Smooth muscle cell (in vitro differentiated cells): ENCODE results near the gene RGS5. TPM values are rescaled to one million over a fixed set of nuclear protein-coding genes. Genes with fewer than 3 reads are reported as not detected.

Source experiments
- DNase-seq: peaks from one replicate; lab custom pipeline; 2025; ENCODE audit not compliant: unreplicated experiment; lab: John Stamatoyannopoulos, UW
- H2AFZ ChIP-seq: fragments of 200-600 bp; sonication (generic); 2 replicates; pipeline ENCODE4 v1.6.0; 2016; ENCODE audit warnings: antibody characterized with exemption, low read depth, mild to moderate bottlenecking
- H3F3A ChIP-seq: fragments of 200-600 bp; sonication (generic); 2 replicates; pipeline ENCODE4 v1.6.0; 2017; ENCODE audit warnings: antibody characterized with exemption, low read depth
- H3K27ac ChIP-seq: fragments of 200-600 bp; sonication (generic); 2 replicates; pipeline ENCODE4 v1.5.1; 2016; ENCODE audit warnings: low read depth, mild to moderate bottlenecking
- H3K27me3 ChIP-seq: fragments of 200-600 bp; sonication (generic); 2 replicates; pipeline ENCODE4 v1.6.1; 2016; ENCODE audit warnings: low read depth, mild to moderate bottlenecking
- H3K36me3 ChIP-seq: fragments of 200-600 bp; sonication (generic); 2 replicates; pipeline ENCODE4 v1.5.1; 2016; ENCODE audit warnings: low read depth
- H3K4me1 ChIP-seq: fragments of 200-600 bp; sonication (generic); 2 replicates; pipeline ENCODE4 v1.5.1; 2016; ENCODE audit warnings: low read depth
- H3K4me2 ChIP-seq: fragments of 200-600 bp; sonication (generic); 2 replicates; pipeline ENCODE4 v1.6.0; 2016; ENCODE audit warnings: mild to moderate bottlenecking
- H3K4me3 ChIP-seq: fragments of 200-600 bp; sonication (generic); 2 replicates; pipeline ENCODE4 v1.5.1; 2016; ENCODE audit warnings: mild to moderate bottlenecking
- H3K79me2 ChIP-seq: fragments of 200-600 bp; sonication (generic); 2 replicates; pipeline ENCODE4 v1.6.0; 2016; ENCODE audit warnings: low read depth, mild to moderate bottlenecking
- H3K9ac ChIP-seq: fragments of 200-600 bp; sonication (generic); 2 replicates; pipeline ENCODE4 v1.6.0; 2016; ENCODE audit warnings: low read depth
- H3K9me3 ChIP-seq: fragments of 200-600 bp; sonication (generic); replicated peaks from 2 replicates; pipeline ENCODE4 v1.5.1; 2016; ENCODE audit warnings: low read depth
- H4K20me1 ChIP-seq: fragments of 200-600 bp; sonication (generic); 2 replicates; pipeline ENCODE4 v1.6.0; 2016; ENCODE audit warnings: low read depth
- CTCF ChIP-seq: fragments of 200-600 bp; sonication (generic); IDR thresholded peaks from 2 replicates; pipeline ENCODE4 v1.5.1; 2017; ENCODE audit warnings: borderline replicate concordance, mild to moderate bottlenecking, antibody characterized with exemption; ENCODE audit not compliant: insufficient read depth, poor library complexity, severe bottlenecking
- WGBS: methylation state at CpG from one replicate; pipeline ENCODE4 v1.1.7; 2016; ENCODE audit warnings: low lambda C conversion rate; 5-methylcytosine and 5-hydroxymethylcytosine counted together
- polyA plus RNA-seq: library from polyadenylated mRNA; unstranded; fragments of >200 nt; fragmentation: Nextera tagmentation; extraction: Ambion mirVana; gene quantifications from 2 replicates; pipeline ENCODE4 v1.2.1, GENCODE V29; 2016
- total RNA-seq: library from RNA; depleted of rRNA; stranded (reverse); fragments of >200 nt; gene quantifications from 2 replicates; pipeline ENCODE4 v1.2.3, GENCODE V29; 2014

Gene RGS5
- total and polyA plus RNA-seq, 2 experiments from 2014 or later, result 1.9 to 49.1 TPM

GRCh38 chr1:163211667-163212066 is 9.0 kb upstream of the RGS5 start:
- H3K4me2 ChIP-seq, result no peak overlapping the region

GRCh38 chr1:163205513-163205912 is 2.8 kb upstream of the RGS5 start:
- Histone ChIP-seq H3K27me3 (no peaks in the 10 kb centered on the region), H3K4me1 (peaks cover 14% of the 10 kb centered on the region), H3F3A (peaks cover 5% of the 10 kb centered on the region), H4K20me1 (no peaks in the 10 kb centered on the region), H3K36me3 (no peaks in the 10 kb centered on the region), H3K79me2 (no peaks in the 10 kb centered on the region), H3K4me2 (no peak overlapping the region), H3K27ac (no peak overlapping the region), H3K4me3 (no peak overlapping the region), H2AFZ (no peak overlapping the region), H3K9ac (no peak overlapping the region), H3K9me3 (no peaks in the 10 kb centered on the region)
- TF ChIP-seq CTCF, result no peak
- no peak for DNase-seq

More at GRCh38 chr1:163211667-163212066, 9.0 kb upstream of the RGS5 start:
- H3K4me1 ChIP-seq, result no peaks in the 10 kb centered on the region
- H3F3A ChIP-seq, result no peaks in the 10 kb centered on the region
- H3K4me3 ChIP-seq, result no peak overlapping the region
- H2AFZ ChIP-seq, result no peak overlapping the region
- WGBS, result 95% methylated on average over 2 of the region's 2 CpGs
- H3K27ac ChIP-seq, result no peak overlapping the region
- no peaks in the 10 kb centered on the region for H3K9me3 ChIP-seq
- no peak overlapping the region for H3K9ac ChIP-seq
- DNase-seq, result no peak
- no peaks in the 10 kb centered on the region for H3K36me3 ChIP-seq
- H4K20me1 ChIP-seq, result no peaks in the 10 kb centered on the region
- H3K27me3 ChIP-seq, result no peaks in the 10 kb centered on the region
- no peaks in the 10 kb centered on the region for H3K79me2 ChIP-seq
- no peak for TF ChIP-seq CTCF

GRCh38 chr1:163203561-163203960 is 845 bp upstream of the RGS5 start:
- Histone ChIP-seq H3K79me2 (peaks cover 4% of the 10 kb centered on the region), H3K27me3 (no peaks in the 10 kb centered on the region), H2AFZ (no peak overlapping the region), H3K9ac (no peak overlapping the region), H3K4me3 (no peak overlapping the region), H3K9me3 (no peaks in the 10 kb centered on the region), H3K4me1 (peaks cover 14% of the 10 kb centered on the region), H3F3A (peaks cover 5% of the 10 kb centered on the region), H3K27ac (no peak overlapping the region), H3K4me2 (peak overlapping the region; percentile 33), H3K36me3 (no peaks in the 10 kb centered on the region), H4K20me1 (no peaks in the 10 kb centered on the region)
- 65% methylated on average over 1 of the region's 1 CpG for WGBS
- TF ChIP-seq CTCF, result no peak
- no peak for DNase-seq

- no peaks in the 10 kb centered on the region for H4K20me1 ChIP-seq
- H3K9me3 ChIP-seq, result no peaks in the 10 kb centered on the region
- H2AFZ ChIP-seq, result no peak overlapping the region
- H3K4me3 ChIP-seq, result no peak overlapping the region
- no peak for DNase-seq
- no peaks in the 10 kb centered on the region for H3K36me3 ChIP-seq
- TF ChIP-seq CTCF, result no peak
- no peak overlapping the region for H3K9ac ChIP-seq
- no peak overlapping the region for H3K4me2 ChIP-seq
- peaks cover 14% of the 10 kb centered on the region for H3K4me1 ChIP-seq
- H3F3A ChIP-seq, result peaks cover 5% of the 10 kb centered on the region
- no peak overlapping the region for H3K27ac ChIP-seq
- peaks cover 4% of the 10 kb centered on the region for H3K79me2 ChIP-seq
- H3K27me3 ChIP-seq, result no peaks in the 10 kb centered on the region
- 49% methylated on average over 1 of the region's 1 CpG for WGBS
Measured at GRCh38 chr1:163201906-163202305, 810 bp downstream of the RGS5 start.
